NCI-H1694 (cell line): ENCODE data around the gene CHORDC1.
"Not testable (repeated sequence)": the region's sequence is repeated elsewhere in the genome, so short reads cannot be mapped to it uniquely, and the experiment has no call there.

ENCODE experiments used
- DNase-seq: peaks from one replicate; lab custom pipeline; 2025; lab: John Stamatoyannopoulos, UW

CHORDC1 gene

GRCh38 chr11:90222459-90223247 is at the start of gene CHORDC1:
CHORDC1 (minus strand) TSS chr11:90223049; CDS start chr11:90222954, 95 bp downstream.
- no peak for DNase-seq

- no peak for DNase-seq
Observed at GRCh38 chr11:90257158-90257525, 34.3 kb upstream of the CHORDC1 start.

- DNase-seq, result no peak
Observed at GRCh38 chr11:90256404-90257157, 33.7 kb upstream of the CHORDC1 start.

GRCh38 chr11:90254065-90254464 is 31.2 kb upstream of the CHORDC1 start:
- no peak for DNase-seq

GRCh38 chr11:90252053-90252452 is 29.2 kb upstream of the CHORDC1 start:
- no peak for DNase-seq

GRCh38 chr11:90251599-90251998 is 28.8 kb upstream of the CHORDC1 start:
- DNase-seq, result no peak

GRCh38 chr11:90250970-90251369 is 28.1 kb upstream of the CHORDC1 start:
- no peak for DNase-seq

GRCh38 chr11:90246468-90246867 is 23.6 kb upstream of the CHORDC1 start:
- no peak for DNase-seq

- no peak for DNase-seq
Observed at GRCh38 chr11:90243534-90243933, 20.7 kb upstream of the CHORDC1 start.

GRCh38 chr11:90242894-90243416 is 20.1 kb upstream of the CHORDC1 start:
- DNase-seq, result no peak

GRCh38 chr11:90241414-90241813 is 18.6 kb upstream of the CHORDC1 start:
- no peak for DNase-seq

- DNase-seq, result not testable (repeated sequence)
Observed at GRCh38 chr11:90239967-90240636, 17.3 kb upstream of the CHORDC1 start.

GRCh38 chr11:90237004-90237403 is 14.2 kb upstream of the CHORDC1 start:
- no peak for DNase-seq

GRCh38 chr11:90235526-90235925 is 12.7 kb upstream of the CHORDC1 start:
- DNase-seq, result no peak

- DNase-seq, result no peak
Observed at GRCh38 chr11:90234977-90235376, 12.1 kb upstream of the CHORDC1 start.

- DNase-seq, result no peak
Observed at GRCh38 chr11:90229791-90230190, 6.9 kb upstream of the CHORDC1 start.

- no peak for DNase-seq
Observed at GRCh38 chr11:90228056-90228455, 5.2 kb upstream of the CHORDC1 start.

GRCh38 chr11:90223248-90223585 is 368 bp upstream of the CHORDC1 start:
- no peak for DNase-seq

- DNase-seq, result no peak
Observed at GRCh38 chr11:90221803-90222458, 918 bp downstream of the CHORDC1 start.

- DNase-seq, result no peak
Observed at GRCh38 chr11:90220391-90220790, 2.5 kb downstream of the CHORDC1 start.

- DNase-seq, result no peak
Observed at GRCh38 chr11:90219438-90219837, 3.4 kb downstream of the CHORDC1 start.

- no peak for DNase-seq
Observed at GRCh38 chr11:90218606-90219005, 4.2 kb downstream of the CHORDC1 start.
